NCI-H2171 (cell line): ENCODE data around the gene OR4L1.
"Not testable (repeated sequence)": the region's sequence is repeated elsewhere in the genome, so short reads cannot be mapped to it uniquely, and the experiment has no call there.

Experiments used
- DNase-seq: peaks from one replicate; lab custom pipeline; 2025; lab: John Stamatoyannopoulos, UW

The OR4L1 gene

GRCh38 chr14:20059745-20060144 is at the start of gene OR4L1:
Gene OR4L1, plus strand, starts transcription at chr14:20060045. Its CDS starts 0 bp downstream, at chr14:20060045.
- DNase-seq = no peak

- DNase-seq = no peak
Observed at GRCh38 chr14:20019257-20019865, 40.5 kb upstream of the OR4L1 start, which contains the start of gene OR4K14. Gene OR4K14, minus strand, starts transcription at chr14:20019307. Its CDS starts 4,114 bp downstream, at chr14:20015193.

GRCh38 chr14:20031058-20031457 is 28.8 kb upstream of the OR4L1 start:
- no peak for DNase-seq

- no peak for DNase-seq
Observed at GRCh38 chr14:20035449-20035848, 24.4 kb upstream of the OR4L1 start.

GRCh38 chr14:20035938-20036337 is 23.9 kb upstream of the OR4L1 start, which contains the start of gene OR4K13:
Gene OR4K13, minus strand, starts transcription at chr14:20036038. Its CDS starts 1,280 bp downstream, at chr14:20034758.
- DNase-seq = no peak

GRCh38 chr14:20044243-20044642 is 15.6 kb upstream of the OR4L1 start:
- DNase-seq = no peak

- no peak for DNase-seq
Observed at GRCh38 chr14:20048202-20048601, 11.6 kb upstream of the OR4L1 start.

- no peak for DNase-seq
Observed at GRCh38 chr14:20092050-20092449, 32.2 kb downstream of the OR4L1 start.

- DNase-seq = no peak
Observed at GRCh38 chr14:20093442-20093841, 33.6 kb downstream of the OR4L1 start.

- DNase-seq = not testable (repeated sequence)
Observed at GRCh38 chr14:20098926-20099770, 39.3 kb downstream of the OR4L1 start.

GRCh38 chr14:20110438-20110837 is 50.6 kb downstream of the OR4L1 start, which contains the start of gene OR4K17:
Gene OR4K17, plus strand, starts transcription at chr14:20110739. Its CDS starts 6,761 bp downstream, at chr14:20117500.
- no peak for DNase-seq
